Measurements from ENCODE around the gene NSUN2. TPM values are rescaled to one million over a fixed set of nuclear protein-coding genes. Genes with fewer than 3 reads are reported as not detected.

The NSUN2 gene
- polyA plus RNA-seq, 2 of the 4 experiments (the other 2 are of a cell fraction) = 95.7 to 101 TPM

- CTCF ChIA-PET = interaction anchor here (1.7 kb wide), 1 partner anchor 16 kb away, joined by 4 read pairs; no protein-coding TSS in a partner anchor
- Histone ChIP-seq H3K27ac (no peak overlapping the region), H3K4me1 (no peaks in the 10 kb centered on the region), H3K4me3 (no peak overlapping the region), H3K4me2 (no peak overlapping the region), H3K9me3 (no peaks in the 10 kb centered on the region)
- FAIRE-seq = no peak
- POLR2A ChIA-PET = interaction anchor here (1.0 kb wide), 1 partner anchor 41 kb away, joined by 3 read pairs; the partner anchor contains the start of gene SRD5A1
- 25% methylated on average over 3 of the region's 3 CpGs for WGBS (ENCODE audit: missing lambda C conversion rate)
- ATAC-seq = no peak
- no peak for DNase-seq (ENCODE audit: low read depth in 1 of 2, low spot score in 1 of 2)
- TF ChIP-seq E2F6 (IDR thresholded peaks at IDR 0.05; ENCODE audit: borderline replicate concordance, low read depth) = no peak
- no peak for TF ChIP-seq NFE2L2 (conservative IDR thresholded peaks at IDR 0.05; ENCODE audit: low read length)
These were observed 40.2 kb downstream of the NSUN2 start for GRCh38 chr5:6592601-6593000.

- TF ChIP-seq CBX2 (IDR thresholded peaks at IDR 0.05; ENCODE audit: borderline replicate concordance, low read depth) (no peak), ELK1 (IDR thresholded peaks at IDR 0.05; ENCODE audit: low read depth, low read length) (no peak), HOXB13 (CRISPR knock-in tag; IDR thresholded peaks at IDR 0.05; ENCODE audit: low read depth) (no peak), PBX3 (IDR thresholded peaks at IDR 0.05) (no peak), ATOH8 (CRISPR knock-in tag; IDR thresholded peaks at IDR 0.05; ENCODE audit: low read depth) (no peak), MAX (IDR thresholded peaks at IDR 0.05) (no peak), EHF (CRISPR knock-in tag; IDR thresholded peaks at IDR 0.05) (no peak), SMC3 (IDR thresholded peaks at IDR 0.05) (no peak), RAD21 (conservative IDR thresholded peaks at IDR 0.05 in 1 of 2, IDR thresholded peaks at IDR 0.05 in 1 of 2) (no peak), POLR2AphosphoS2 (conservative IDR thresholded peaks at IDR 0.05; ENCODE audit: low read length) (no peak), HOXB5 (CRISPR knock-in tag; IDR thresholded peaks at IDR 0.05) (no peak), GATA3 (IDR thresholded peaks at IDR 0.05; ENCODE audit: borderline replicate concordance) (no peak), EHMT2 (IDR thresholded peaks at IDR 0.05; ENCODE audit: low read depth) (no peak), FOSL2 (IDR thresholded peaks at IDR 0.05) (no peak), FOSL2 (CRISPR knock-in tag; IDR thresholded peaks at IDR 0.05) (no peak), ZFP36 (IDR thresholded peaks at IDR 0.05; ENCODE audit: borderline replicate concordance, partially characterized antibody) (no peak), HOXA7 (CRISPR knock-in tag; IDR thresholded peaks at IDR 0.05) (no peak)
These were observed 41.1 kb downstream of the NSUN2 start for GRCh38 chr5:6591671-6592288.

GRCh38 chr5:6590581-6590980 is 42.3 kb downstream of the NSUN2 start:
- FAIRE-seq (no peak), DNase-seq (ENCODE audit: low read depth in 1 of 2, low spot score in 1 of 2) (no peak), ATAC-seq (no peak)
- ChIA-PET POLR2A (no interaction called here), CTCF (interaction anchor here (0.6 kb wide), 1 partner anchor 41 kb away, joined by 4 read pairs; no protein-coding TSS in a partner anchor)
- 45% methylated on average over 2 of the region's 2 CpGs for WGBS (ENCODE audit: missing lambda C conversion rate)
- no peak overlapping the region for H3K4me3 ChIP-seq
- no peaks in the 10 kb centered on the region for H3K9me3 ChIP-seq
- no peak overlapping the region for H3K27ac ChIP-seq
- H3K4me1 ChIP-seq = no peaks in the 10 kb centered on the region
- no peak overlapping the region for H3K4me2 ChIP-seq
- no peak for TF ChIP-seq CHD4 (IDR thresholded peaks at IDR 0.05; ENCODE audit: borderline replicate concordance)
- TF ChIP-seq RNF2 (IDR thresholded peaks at IDR 0.05; ENCODE audit: borderline replicate concordance, low read depth) = no peak
- TF ChIP-seq BHLHE40 (IDR thresholded peaks at IDR 0.05; ENCODE audit: low read depth, low read length) = no peak
- no peak for TF ChIP-seq NPAS2 (CRISPR knock-in tag; IDR thresholded peaks at IDR 0.05; ENCODE audit: borderline replicate concordance)
- TF ChIP-seq MAX (IDR thresholded peaks at IDR 0.05) = no peak
- TF ChIP-seq GATA3 (IDR thresholded peaks at IDR 0.05; ENCODE audit: borderline replicate concordance) = no peak

More at GRCh38 chr5:6591671-6592288, 41.1 kb downstream of the NSUN2 start:
- no peak for DNase-seq (ENCODE audit: low read depth in 1 of 2, low spot score in 1 of 2)
- CTCF ChIA-PET = interaction anchor here (1.7 kb wide), 1 partner anchor 15 kb away, joined by 4 read pairs; no protein-coding TSS in a partner anchor
- no peak for FAIRE-seq
- POLR2A ChIA-PET = no interaction called here
- Histone ChIP-seq H3K4me2 (no peak overlapping the region), H3K27ac (no peak overlapping the region), H3K4me3 (no peak overlapping the region), H3K4me1 (no peaks in the 10 kb centered on the region), H3K9me3 (no peaks in the 10 kb centered on the region)
- 78% methylated on average over 12 of the region's 12 CpGs for WGBS (ENCODE audit: missing lambda C conversion rate)
- ATAC-seq = no peak
